H1 (cell line): ENCODE results near the gene IRAK1BP1. TPM values are rescaled to one million over a fixed set of nuclear protein-coding genes. Genes with fewer than 3 reads are reported as not detected.
"Not testable (repeated sequence)": the region's sequence is repeated elsewhere in the genome, so short reads cannot be mapped to it uniquely, and the experiment has no call there.

Experiments used
- CTCF ChIA-PET: fragments of 300-600 bp; sonication (Branson Sonifier 250); formaldehyde crosslinking; loops from one replicate; lab custom pipeline; 2021; ENCODE audit not compliant: partially characterized antibody; lab: Charles Lee
- POLR2A ChIA-PET: fragments of 300-600 bp; sonication (Branson Sonifier 250); formaldehyde crosslinking; loops from one replicate; lab custom pipeline; 2021; ENCODE audit warnings: inconsistent platforms; ENCODE audit not compliant: partially characterized antibody; lab: Charles Lee
- DNase-seq, 2 experiments: peaks; one replicate each; pipeline versions ENCODE4 v3.0.0 to v3.0.0-alpha.2; 2010 to 2022; ENCODE audit warnings: low spot score in 2 of 2, low read depth in 1 of 2, mixed read lengths in 1 of 2
- FAIRE-seq: peaks from 2 replicates; lab custom pipeline; 2011; peaks lifted over from hg19 to GRCh38; lab: Jason Lieb, UNC
- H2AFZ ChIP-seq: 2 replicates; pipeline ENCODE4 v1.8.1; 2012; ENCODE audit warnings: low read length, inconsistent platforms
- H2AK5ac ChIP-seq: 2 replicates; pipeline ENCODE4 v1.6.1; 2013; ENCODE audit warnings: low read depth, low read length
- H2BK120ac ChIP-seq: replicated peaks from 2 replicates; pipeline ENCODE3; 2013; ENCODE audit warnings: low read depth, low read length, inconsistent platforms
- H2BK12ac ChIP-seq: 2 replicates; pipeline ENCODE4 v1.6.1; 2013; ENCODE audit warnings: low read depth, low read length
- H2BK15ac ChIP-seq: 2 replicates; pipeline ENCODE4 v1.6.1; 2013; ENCODE audit warnings: low read length
- H2BK20ac ChIP-seq: 2 replicates; pipeline ENCODE4 v1.6.1; 2013; ENCODE audit warnings: low read length
- H2BK5ac ChIP-seq: 2 replicates; pipeline ENCODE4 v1.6.1; 2013; ENCODE audit warnings: low read depth, low read length
- H3K14ac ChIP-seq: 2 replicates; pipeline ENCODE4 v1.6.1; 2013; ENCODE audit warnings: inconsistent platforms; ENCODE audit not compliant: insufficient read length
- H3K18ac ChIP-seq: 2 replicates; pipeline ENCODE4 v1.6.1; 2013; ENCODE audit warnings: low read length; ENCODE audit errors: extremely low read depth
- H3K23ac ChIP-seq: 2 replicates; pipeline ENCODE4 v1.6.1; 2013; ENCODE audit warnings: inconsistent platforms; ENCODE audit not compliant: insufficient read length
- H3K23me2 ChIP-seq: 2 replicates; pipeline ENCODE4 v1.6.1; 2013; ENCODE audit warnings: low read depth, low read length
- H3K27ac ChIP-seq: 2 replicates; pipeline ENCODE4 v1.6.1; 2011; ENCODE audit warnings: low read depth, low read length, inconsistent platforms
- H3K27me3 ChIP-seq, 4 experiments: replicated peaks in 1 of 4; 1 replicate in 1 of 4; 2 replicates in 3 of 4; pipeline versions ENCODE4 v1.6.1 to v1.8.1; 2011 to 2013; ENCODE audit warnings: low read length in 3 of 4, mild to moderate bottlenecking in 3 of 4, inconsistent platforms in 2 of 4, mixed read lengths in 2 of 4, moderate library complexity in 1 of 4; ENCODE audit not compliant: control insufficient read depth in 3 of 4, insufficient read depth in 3 of 4; ENCODE audit errors: extremely low read depth in 1 of 4
- H3K36me3 ChIP-seq, 4 experiments: 2 replicates each; pipeline versions ENCODE4 v1.6.1 to v1.8.1; 2011 to 2013; ENCODE audit warnings: mild to moderate bottlenecking in 4 of 4, low read length in 3 of 4, moderate library complexity in 2 of 4, control low read depth in 1 of 4, inconsistent platforms in 1 of 4; ENCODE audit not compliant: insufficient read depth in 4 of 4, control insufficient read depth in 2 of 4
- H3K4ac ChIP-seq: replicated peaks from 2 replicates; pipeline ENCODE3; 2013; ENCODE audit warnings: low read length, low read depth, mixed read lengths, inconsistent platforms; ENCODE audit not compliant: insufficient read length
- H3K4me1 ChIP-seq, 4 experiments: replicated peaks in 1 of 4; 1 replicate in 1 of 4; 2 replicates in 3 of 4; pipeline versions ENCODE4 v1.6.1 to v1.8.1; 2011 to 2013; ENCODE audit warnings: low read length in 3 of 4, inconsistent platforms in 2 of 4, mixed read lengths in 1 of 4; ENCODE audit not compliant: insufficient read depth in 4 of 4, control insufficient read depth in 3 of 4
- H3K4me2 ChIP-seq, 2 experiments: 2 replicates each; pipeline versions ENCODE4 v1.6.1 to v1.8.1; 2011 to 2013; ENCODE audit warnings: low read depth in 2 of 2, low read length in 2 of 2, control low read depth in 1 of 2, inconsistent platforms in 1 of 2, mild to moderate bottlenecking in 1 of 2; ENCODE audit not compliant: insufficient read depth in 1 of 2
- H3K4me3 ChIP-seq, 4 experiments: fragments of 200-600, 300-600 bp in 1 of 4; sonication (generic), shearing (Covaris generic), sonication (Bioruptor Twin) in 1 of 4; 2 replicates each; pipeline versions ENCODE4 v1.5.1 to v1.8.1; 2011 to 2016; ENCODE audit warnings: low read length in 4 of 4, low read depth in 3 of 4, control low read depth in 2 of 4, inconsistent platforms in 2 of 4, mild to moderate bottlenecking in 2 of 4, mixed read lengths in 1 of 4, moderate library complexity in 1 of 4; ENCODE audit not compliant: insufficient read depth in 2 of 4; ENCODE audit errors: extremely low read depth in 1 of 4
- H3K56ac ChIP-seq: replicated peaks from 2 replicates; pipeline ENCODE3; 2013; ENCODE audit warnings: low read depth, mild to moderate bottlenecking, mixed read lengths, low read length, inconsistent platforms; ENCODE audit not compliant: insufficient read length
- H3K79me1 ChIP-seq: 2 replicates; pipeline ENCODE4 v1.6.1; 2013; ENCODE audit warnings: low read depth, low read length, control low read depth
- H3K79me2 ChIP-seq, 2 experiments: 2 replicates each; pipeline versions ENCODE4 v1.6.1 to v1.8.1; 2012 to 2013; ENCODE audit warnings: low read length in 2 of 2, mild to moderate bottlenecking in 2 of 2, inconsistent platforms in 1 of 2; ENCODE audit not compliant: insufficient read depth in 2 of 2, control insufficient read depth in 1 of 2
- H3K9ac ChIP-seq, 4 experiments: replicated peaks in 1 of 4; 1 replicate in 1 of 4; 2 replicates in 3 of 4; pipeline versions ENCODE4 v1.6.1 to v1.8.1; 2011 to 2013; ENCODE audit warnings: low read depth in 3 of 4, low read length in 3 of 4, control low read depth in 2 of 4, mild to moderate bottlenecking in 2 of 4, moderate library complexity in 2 of 4, inconsistent platforms in 1 of 4; ENCODE audit errors: extremely low read depth in 1 of 4
- H3K9me3 ChIP-seq, 2 experiments: 2 replicates each; pipeline versions ENCODE4 v1.6.1 to v1.8.1; 2012 to 2013; ENCODE audit warnings: mild to moderate bottlenecking in 2 of 2, moderate library complexity in 2 of 2, control low read depth in 1 of 2, inconsistent platforms in 1 of 2, low read depth in 1 of 2, low read length in 1 of 2, mixed read lengths in 1 of 2; ENCODE audit not compliant: insufficient read depth in 2 of 2
- H4K20me1 ChIP-seq, 2 experiments: replicated peaks in 1 of 2; 2 replicates each; pipeline versions ENCODE3 to v1.8.1; 2011 to 2013; ENCODE audit warnings: inconsistent platforms in 2 of 2, low read length in 2 of 2, mild to moderate bottlenecking in 1 of 2; ENCODE audit not compliant: insufficient read depth in 2 of 2, control insufficient read depth in 1 of 2
- H4K5ac ChIP-seq: 2 replicates; pipeline ENCODE4 v1.6.1; 2013; ENCODE audit warnings: low read length, low read depth, mixed read lengths, inconsistent platforms; ENCODE audit not compliant: insufficient read length
- H4K8ac ChIP-seq: 2 replicates; pipeline ENCODE4 v1.8.0; 2013; ENCODE audit warnings: mild to moderate bottlenecking, moderate library complexity, low read length, inconsistent platforms; ENCODE audit not compliant: insufficient read depth; ENCODE audit errors: extremely low read depth
- H4K91ac ChIP-seq: replicated peaks from 2 replicates; pipeline ENCODE3; 2013; ENCODE audit warnings: low read length, mixed read lengths, inconsistent platforms; ENCODE audit not compliant: insufficient read length
- WGBS, 2 experiments: shearing (Covaris generic) in 1 of 2; methylation state at CpG; one replicate each; pipeline versions ENCODE4 v1.1.6 to v1.1.7; 2013 to 2015; ENCODE audit warnings: low lambda C conversion rate in 2 of 2, mixed read lengths in 2 of 2, inconsistent platforms in 1 of 2, low coverage in 1 of 2, missing lambda C conversion rate in 1 of 2; ENCODE audit not compliant: insufficient replicate concordance in 2 of 2, insufficient coverage in 1 of 2, insufficient read length in 1 of 2; ENCODE audit errors: extremely low coverage in 1 of 2, missing lambda C conversion rate in 1 of 2; 5-methylcytosine and 5-hydroxymethylcytosine counted together
- polyA plus RNA-seq, 7 experiments: library from polyadenylated mRNA; depleted of rRNA in 3 of 7; stranded (reverse) in 5 of 7; unstranded in 2 of 7; fragments of >200 nt in 5 of 7; fragments of 200-250 nt in 2 of 7; gene quantifications; 1 replicate in 5 of 7; 2 replicates in 1 of 7; 4 replicates in 1 of 7; pipeline versions ENCODE4 v1.2.1 to v1.2.3, GENCODE V29; 2011 to 2013; ENCODE audit warnings: missing spikeins in 2 of 7, mixed read lengths in 2 of 7
- total RNA-seq: library from RNA; stranded (reverse); fragmentation: NEBNext Ultra II Directional; extraction: Animal tissue kit (Norgen Biotek cat#: 25700); gene quantifications from 2 replicates; pipeline ENCODE4 v1.2.1, GENCODE V29; 2021

IRAK1BP1 gene
- total and polyA plus RNA-seq, 2 of the 8 experiments (the other 6 are each of a cell fraction or from before 2014, with no cell fraction given) = 3.7 to 4.7 TPM

DNA sequence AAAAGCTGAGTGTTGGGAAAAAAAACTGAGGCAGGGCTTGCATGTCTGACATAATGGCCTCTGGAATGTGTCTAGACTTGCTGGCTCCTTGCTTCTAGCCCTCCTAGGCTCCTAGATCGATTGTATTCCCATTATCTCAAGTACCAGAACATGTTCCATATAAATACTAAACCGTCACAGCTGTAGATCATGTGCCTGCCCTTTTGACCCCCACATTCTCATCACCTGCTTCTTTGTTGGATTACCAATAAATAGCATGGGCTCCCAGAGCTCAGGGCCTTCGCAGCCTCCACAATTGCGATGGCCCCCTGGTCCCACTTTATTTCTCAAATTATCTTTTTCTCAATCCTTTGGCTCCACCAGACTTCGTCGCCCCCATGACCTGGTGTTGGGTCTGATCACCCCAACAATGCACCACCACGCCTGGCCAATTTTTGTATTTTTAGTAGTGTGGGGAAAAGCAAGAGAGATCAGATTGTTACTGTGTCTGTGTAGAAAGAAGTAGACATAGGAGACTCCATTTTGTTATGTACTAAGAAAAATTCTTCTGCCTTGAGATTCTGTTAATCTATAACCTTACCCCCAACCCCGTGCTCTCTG is 8.9 kb upstream of the IRAK1BP1 start:
- H3K27ac ChIP-seq, H3K27me3 ChIP-seq, H4K91ac ChIP-seq, DNase-seq, H3K79me1 ChIP-seq, H3K79me2 ChIP-seq, H4K5ac ChIP-seq, H3K4ac ChIP-seq, H3K4me3 ChIP-seq, POLR2A ChIA-PET, H3K18ac ChIP-seq, H2BK15ac ChIP-seq, H4K8ac ChIP-seq, H2BK120ac ChIP-seq, H2BK20ac ChIP-seq, H3K9me3 ChIP-seq, H3K36me3 ChIP-seq, H3K4me1 ChIP-seq, H3K56ac ChIP-seq, H4K20me1 ChIP-seq, H3K23me2 ChIP-seq, H3K14ac ChIP-seq, H2AK5ac ChIP-seq, H2BK5ac ChIP-seq, H2BK12ac ChIP-seq, H3K4me2 ChIP-seq, H3K9ac ChIP-seq, H2AFZ ChIP-seq, FAIRE-seq, H3K23ac ChIP-seq: not testable (repeated sequence)
- WGBS, 2 experiments = 84% methylated on average over 7 of the region's 8 CpGs; no CpG with 5 or more reads in 1 of the 2 experiments
- CTCF ChIA-PET = interaction anchor here (0.9 kb wide), 1 partner anchor 48 kb away, joined by 4 read pairs; no protein-coding TSS in a partner anchor
